HG03442 (cell line): Measurements from ENCODE around the gene GPD1.
"Not testable (repeated sequence)": the region's sequence is repeated elsewhere in the genome, so short reads cannot be mapped to it uniquely, and the experiment has no call there.

Experiments used
- ATAC-seq: cut with Tn5 transposase; IDR thresholded peaks from one replicate; pipeline ENCODE4 v1.9.1; 2021; ENCODE audit warnings: mild to moderate bottlenecking, moderate library complexity; ENCODE audit not compliant: unreplicated experiment

GPD1 gene

GRCh38 chr12:50120521-50120920, 16.7 kb downstream of the GPD1 start:
- ATAC-seq, result no peak

DNA sequence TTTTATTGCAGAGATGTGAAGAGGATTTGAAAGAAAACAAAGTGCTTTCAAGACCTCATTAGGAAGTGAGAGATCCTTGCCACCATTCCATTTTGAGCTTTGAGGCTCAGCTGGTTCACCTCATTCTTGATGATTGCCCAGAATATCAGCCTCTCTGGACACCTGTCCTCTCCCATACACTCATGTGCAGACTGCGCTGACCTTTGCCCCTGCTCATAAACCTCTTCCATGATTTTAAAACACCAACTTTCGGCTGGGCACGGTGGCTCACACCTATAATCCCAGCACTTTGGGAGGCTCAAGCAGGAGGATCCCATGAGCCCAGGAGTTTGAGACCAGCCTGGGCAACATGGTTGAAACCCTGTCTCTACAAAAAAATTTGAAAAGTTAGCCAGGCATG, 17.1 kb downstream of the GPD1 start:
- ATAC-seq, result no peak

- ATAC-seq, result no peak
Measured at GRCh38 chr12:50121641-50122040, 17.8 kb downstream of the GPD1 start.

GRCh38 chr12:50123203-50123602, 19.4 kb downstream of the GPD1 start:
- no peak for ATAC-seq

- ATAC-seq, result no peak
Measured at GRCh38 chr12:50127546-50127945, 23.7 kb downstream of the GPD1 start.

GRCh38 chr12:50129290-50129689, 25.5 kb downstream of the GPD1 start:
- no peak for ATAC-seq

- ATAC-seq, result no peak
Measured at GRCh38 chr12:50132505-50133135, 28.8 kb downstream of the GPD1 start.

- no peak for ATAC-seq
Measured at GRCh38 chr12:50142993-50143392, 39.2 kb downstream of the GPD1 start.

DNA sequence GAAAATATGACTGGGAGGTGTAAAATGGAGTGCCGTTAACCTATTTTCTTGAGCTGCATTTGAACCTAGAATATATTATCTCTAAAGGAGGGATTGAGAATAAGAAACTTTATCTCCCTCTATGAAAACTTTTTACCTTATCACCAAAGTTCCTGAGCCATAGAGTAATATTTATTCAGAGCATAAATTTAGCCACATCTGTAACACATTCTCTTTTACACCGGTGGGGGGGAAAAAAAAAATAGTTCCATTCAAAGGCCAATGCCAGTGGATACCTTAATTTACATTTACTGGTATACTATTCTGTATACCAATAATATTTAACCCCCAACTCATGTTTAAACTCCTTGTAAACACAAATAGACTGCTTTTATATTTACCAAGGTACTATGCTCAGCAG, 41.6 kb downstream of the GPD1 start:
- no peak for ATAC-seq

- no peak for ATAC-seq
Measured at GRCh38 chr12:50147281-50147680, 43.5 kb downstream of the GPD1 start.

DNA sequence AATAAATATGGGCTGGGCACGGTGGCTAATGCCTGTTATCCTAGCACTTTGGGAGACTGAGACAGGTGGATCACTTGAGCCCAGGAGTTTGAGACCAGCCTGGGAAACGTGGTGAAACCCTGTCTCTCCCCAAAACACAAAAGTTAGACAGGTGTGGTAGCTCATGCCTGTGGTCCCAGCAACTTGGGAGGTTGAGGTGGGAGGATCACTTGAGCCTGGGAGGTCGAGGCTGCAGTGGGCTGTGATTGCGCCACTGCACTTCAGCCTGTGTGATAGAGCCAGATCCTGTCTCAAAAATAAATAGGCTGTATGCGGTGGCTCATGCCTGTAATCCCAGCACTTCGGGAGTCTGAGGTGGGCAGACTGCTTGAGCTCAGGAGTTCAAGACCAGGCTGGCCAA, 44.2 kb downstream of the GPD1 start:
- ATAC-seq, result not testable (repeated sequence)

- no peak for ATAC-seq
Measured at GRCh38 chr12:50149311-50149710, 45.5 kb downstream of the GPD1 start.

- ATAC-seq, result no peak
Measured at GRCh38 chr12:50151047-50151687, 47.4 kb downstream of the GPD1 start.

DNA sequence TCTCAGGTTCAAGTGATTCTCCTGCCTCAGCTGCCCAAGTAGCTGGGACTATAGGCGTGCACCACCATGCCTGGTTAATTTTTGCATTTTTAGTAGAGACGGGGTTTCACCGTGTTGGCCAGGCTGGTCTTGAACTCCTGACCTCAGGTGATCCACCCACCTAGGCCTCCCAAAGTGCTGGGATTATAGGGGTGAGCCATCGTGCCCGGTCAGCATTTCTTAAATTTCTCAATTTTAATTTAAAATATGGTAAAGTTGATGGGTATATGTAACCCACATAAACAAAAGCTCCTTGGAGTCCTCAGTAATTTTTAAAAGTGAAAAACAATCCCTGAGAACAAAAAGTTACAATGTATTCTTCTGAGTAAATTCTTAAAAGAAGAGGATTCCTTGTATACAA, 51.1 kb downstream of the GPD1 start:
- ATAC-seq, result not testable (repeated sequence)

DNA sequence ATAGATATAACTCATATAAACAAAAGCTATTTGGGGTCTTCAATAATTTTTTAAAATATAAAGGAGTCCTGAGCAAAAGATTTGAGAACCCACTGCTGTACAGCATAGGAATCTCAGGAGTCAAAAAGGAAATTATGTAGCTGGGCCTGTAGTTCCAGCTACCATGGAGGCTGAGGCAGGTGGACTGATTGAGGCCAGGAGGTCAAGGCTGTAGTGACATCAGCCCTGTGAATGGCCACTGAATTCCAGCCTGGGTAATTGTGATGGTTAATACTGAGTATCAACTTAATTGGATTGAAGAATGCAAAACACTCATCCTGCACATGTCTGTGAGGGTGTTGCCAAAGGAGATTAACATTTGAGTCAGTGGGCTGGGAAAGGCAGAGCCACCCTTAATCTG, 52.8 kb downstream of the GPD1 start:
- ATAC-seq, result no peak

DNA sequence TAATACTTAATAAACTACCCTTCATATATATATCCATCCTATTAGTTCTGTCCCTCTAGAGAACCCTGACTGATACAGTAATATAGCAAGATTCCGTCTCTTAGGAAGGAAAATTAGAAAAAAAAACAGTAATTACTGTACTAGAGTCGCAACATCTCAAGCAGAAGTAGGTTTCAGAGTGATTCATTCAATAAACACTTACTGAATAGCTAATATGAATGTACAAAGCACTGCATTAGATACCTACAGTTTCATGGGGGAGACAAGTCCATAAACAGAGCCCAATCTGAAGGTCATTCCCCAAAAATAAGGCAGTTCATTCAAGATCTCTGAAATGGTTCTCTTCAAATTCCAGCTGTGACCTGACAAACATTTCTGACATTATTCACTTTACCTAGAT, 53.5 kb downstream of the GPD1 start:
- no peak for ATAC-seq

DNA sequence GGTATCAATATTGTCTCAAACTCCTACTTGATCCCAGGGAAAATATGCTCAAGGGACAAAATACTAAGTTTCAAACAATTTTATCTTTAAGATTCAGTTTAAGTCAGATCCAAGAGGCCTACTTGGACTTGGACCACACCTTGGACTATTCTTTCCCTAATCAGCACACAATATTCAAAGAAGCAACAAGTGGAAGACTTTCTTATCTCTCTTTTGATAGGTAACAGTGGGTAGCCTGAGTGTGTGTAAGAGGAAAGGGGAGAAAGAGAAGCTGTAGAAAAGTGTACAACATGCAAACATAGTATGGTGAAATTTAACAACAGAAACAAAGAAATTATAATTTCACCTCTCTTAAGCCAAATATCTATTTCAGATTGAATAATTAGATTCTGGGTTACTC, 56.8 kb downstream of the GPD1 start:
- ATAC-seq, result no peak
